ENCODE measurements around the gene SLC22A4.

Gene SLC22A4

GRCh38 chr5:132257131-132258101 lies 36.8 kb upstream of the SLC22A4 start, which contains the start of gene PDLIM4:
Gene PDLIM4 (plus strand): TSS chr5:132257696. CDS start chr5:132257735, 39 bp downstream.
- Histone ChIP-seq H3K9me3 (ENCODE audit: low read length) (no peaks in the 10 kb centered on the region), H3K27ac (ENCODE audit: low read depth, low read length) (peak within 1 kb of the TSS; percentile 98), H3K4me3 (ENCODE audit: low read depth in 1 of 2, low read length in 2 of 2) (peak within 1 kb of the TSS; percentile 86 to 88), H3K4me1 (ENCODE audit: insufficient read depth, low read length) (peaks cover 57% of the 10 kb centered on the region), H3K27me3 (ENCODE audit: control insufficient read depth in 1 of 2, insufficient read depth in 2 of 2, low read length in 2 of 2) (no peaks in the 10 kb centered on the region), H3K36me3 (ENCODE audit: insufficient read depth, low read length) (peaks cover 22% of the 10 kb centered on the region), H3K9ac (ENCODE audit: low read length) (peak within 1 kb of the TSS; percentile 99)

- no peaks in the 10 kb centered on the region for H3K27me3 ChIP-seq (ENCODE audit: control insufficient read depth in 1 of 2, insufficient read depth in 2 of 2, low read length in 2 of 2)
- peaks cover 32% of the 10 kb centered on the region for H3K36me3 ChIP-seq (ENCODE audit: insufficient read depth, low read length)
- H3K9me3 ChIP-seq (ENCODE audit: low read length): no peaks in the 10 kb centered on the region
- peaks cover 66% of the 10 kb centered on the region for H3K4me1 ChIP-seq (ENCODE audit: insufficient read depth, low read length)
- peak overlapping the region; percentile 98 for H3K27ac ChIP-seq (ENCODE audit: low read depth, low read length)
- peak overlapping the region; percentile 86 to 88 for H3K4me3 ChIP-seq (ENCODE audit: low read depth in 1 of 2, low read length in 2 of 2)
- peak overlapping the region; percentile 99 for H3K9ac ChIP-seq (ENCODE audit: low read length)
Measured at GRCh38 chr5:132258102-132259068, 35.8 kb upstream of the SLC22A4 start.

DNA sequence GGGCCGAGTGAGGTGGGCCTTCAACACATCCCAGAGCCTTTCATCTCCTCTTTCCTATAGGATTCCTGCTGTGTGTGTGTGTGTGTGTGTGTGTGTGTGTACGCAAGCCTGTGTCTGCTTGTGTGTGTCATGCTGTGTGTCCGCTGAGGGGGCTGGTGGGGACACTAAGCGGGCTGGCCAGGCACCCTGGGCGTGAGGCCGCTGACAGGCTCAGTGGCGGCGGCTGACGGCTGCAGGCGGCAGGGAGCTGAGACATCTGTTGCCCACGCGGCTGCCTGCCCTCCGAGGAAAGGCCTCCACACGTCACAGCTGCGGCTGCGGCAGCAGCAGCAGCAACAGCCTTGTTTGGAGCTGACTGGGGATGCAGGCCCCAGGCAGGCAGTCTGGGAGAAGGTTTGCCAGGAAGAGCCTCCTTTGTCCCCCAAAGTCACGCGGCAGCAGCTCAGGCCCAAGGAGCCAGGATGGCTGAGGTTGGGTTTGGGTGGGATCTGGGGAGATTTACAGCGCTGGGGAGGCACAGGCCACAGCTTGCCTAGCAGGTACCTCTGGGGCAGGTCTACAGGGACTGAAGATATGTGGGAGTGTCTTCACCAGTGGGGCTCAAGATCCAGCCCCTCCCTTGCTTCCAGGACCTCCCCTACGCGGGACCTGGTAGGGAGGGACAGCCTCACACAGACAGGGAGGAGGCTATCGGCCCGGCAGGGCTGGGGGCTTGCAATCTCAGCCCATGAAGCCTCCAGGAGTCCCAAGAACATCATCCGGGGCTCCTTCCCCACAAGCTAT lies 34.9 kb upstream of the SLC22A4 start:
- Histone ChIP-seq H3K9ac (ENCODE audit: low read length) (peak overlapping the region; percentile 99), H3K9me3 (ENCODE audit: low read length) (no peaks in the 10 kb centered on the region), H3K27ac (ENCODE audit: low read depth, low read length) (peak overlapping the region; percentile 98), H3K4me1 (ENCODE audit: insufficient read depth, low read length) (peaks cover 72% of the 10 kb centered on the region), H3K36me3 (ENCODE audit: insufficient read depth, low read length) (peaks cover 39% of the 10 kb centered on the region), H3K27me3 (ENCODE audit: control insufficient read depth in 1 of 2, insufficient read depth in 2 of 2, low read length in 2 of 2) (no peaks in the 10 kb centered on the region), H3K4me3 (ENCODE audit: low read depth in 1 of 2, low read length in 2 of 2) (peak overlapping the region; percentile 86 to 88)

DNA sequence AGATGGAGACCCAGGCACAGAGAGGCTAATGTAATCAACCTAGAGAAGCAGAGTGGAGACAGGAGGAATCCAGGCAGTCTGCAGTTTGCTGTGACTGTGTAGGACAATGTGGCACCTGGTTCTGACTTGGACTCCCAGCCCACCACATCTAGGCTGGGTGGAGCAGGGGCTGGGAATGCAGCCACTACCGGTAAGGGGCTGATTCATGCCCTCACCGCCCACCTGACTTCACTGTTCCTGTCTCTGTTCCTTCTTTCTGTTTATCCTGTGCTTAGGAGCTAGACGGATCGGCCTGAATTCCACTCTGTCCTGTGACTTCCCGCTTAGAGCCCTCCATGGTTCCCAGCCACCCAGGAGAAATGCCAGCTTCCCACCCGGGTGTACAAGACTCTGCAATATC lies 34.1 kb upstream of the SLC22A4 start:
- peak overlapping the region; percentile 99 for H3K9ac ChIP-seq (ENCODE audit: low read length)
- peaks cover 72% of the 10 kb centered on the region for H3K4me1 ChIP-seq (ENCODE audit: insufficient read depth, low read length)
- H3K36me3 ChIP-seq (ENCODE audit: insufficient read depth, low read length): peaks cover 46% of the 10 kb centered on the region
- H3K4me3 ChIP-seq (ENCODE audit: low read depth in 1 of 2, low read length in 2 of 2): peak overlapping the region; percentile 33 to 88
- H3K9me3 ChIP-seq (ENCODE audit: low read length): no peaks in the 10 kb centered on the region
- no peaks in the 10 kb centered on the region for H3K27me3 ChIP-seq (ENCODE audit: control insufficient read depth in 1 of 2, insufficient read depth in 2 of 2, low read length in 2 of 2)
- H3K27ac ChIP-seq (ENCODE audit: low read depth, low read length): peak overlapping the region; percentile 98

GRCh38 chr5:132260714-132261551 lies 33.3 kb upstream of the SLC22A4 start:
- no peaks in the 10 kb centered on the region for H3K9me3 ChIP-seq (ENCODE audit: low read length)
- peaks cover 80% of the 10 kb centered on the region for H3K4me1 ChIP-seq (ENCODE audit: insufficient read depth, low read length)
- H3K27ac ChIP-seq (ENCODE audit: low read depth, low read length): peak overlapping the region; percentile 98
- H3K9ac ChIP-seq (ENCODE audit: low read length): peak overlapping the region; percentile 99
- H3K36me3 ChIP-seq (ENCODE audit: insufficient read depth, low read length): peaks cover 52% of the 10 kb centered on the region
- H3K27me3 ChIP-seq (ENCODE audit: control insufficient read depth in 1 of 2, insufficient read depth in 2 of 2, low read length in 2 of 2): no peaks in the 10 kb centered on the region
- peak overlapping the region; percentile 23 to 88 for H3K4me3 ChIP-seq (ENCODE audit: low read depth in 1 of 2, low read length in 2 of 2)

DNA sequence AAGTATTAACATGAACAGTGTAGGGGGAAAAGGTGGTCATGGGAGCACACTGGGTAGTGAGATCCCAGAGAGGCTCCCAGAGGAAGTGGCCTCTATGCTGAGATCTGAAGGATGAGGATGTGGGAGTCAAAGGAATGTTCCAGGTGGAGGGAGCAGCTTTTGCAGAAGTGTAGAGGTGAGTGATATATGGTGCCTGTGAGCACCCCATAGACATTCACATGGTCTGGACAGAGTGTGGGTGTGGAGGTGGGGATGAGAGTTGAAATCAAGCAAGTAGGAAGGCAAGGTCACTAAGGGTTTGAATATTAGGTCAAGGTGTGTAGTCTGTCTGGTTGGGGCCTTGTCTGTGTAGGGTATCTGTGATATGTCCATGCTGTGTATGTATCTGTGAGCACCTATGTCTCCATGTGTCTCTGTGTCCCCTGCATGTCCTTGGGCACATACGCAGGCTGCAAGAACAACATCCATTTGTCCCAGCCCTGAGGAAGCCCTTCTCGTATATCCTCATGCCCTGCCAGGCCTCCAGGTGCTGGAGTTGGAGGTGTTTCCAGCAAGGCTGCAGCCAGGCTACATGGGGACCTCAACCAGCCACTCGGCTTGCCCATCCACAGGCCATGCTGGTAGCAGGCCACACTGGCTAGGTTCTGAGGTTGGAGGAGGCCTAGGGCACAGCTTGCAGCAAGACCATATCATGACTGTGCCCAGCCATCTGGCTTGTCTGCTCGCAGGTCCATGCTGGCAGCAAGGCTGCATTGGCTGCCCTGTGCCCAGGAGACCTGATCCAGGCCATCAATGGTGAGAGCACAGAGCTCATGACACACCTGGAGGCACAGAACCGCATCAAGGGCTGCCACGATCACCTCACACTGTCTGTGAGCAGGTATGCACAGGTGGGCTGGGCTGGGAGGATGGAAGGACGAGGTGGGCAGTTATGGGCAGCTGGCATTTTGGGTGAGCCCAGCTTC lies 32.0 kb upstream of the SLC22A4 start:
- Histone ChIP-seq H3K4me1 (ENCODE audit: insufficient read depth, low read length) (peaks cover 86% of the 10 kb centered on the region), H3K27me3 (ENCODE audit: control insufficient read depth in 1 of 2, insufficient read depth in 2 of 2, low read length in 2 of 2) (no peaks in the 10 kb centered on the region), H3K4me3 (ENCODE audit: low read depth in 1 of 2, low read length in 2 of 2) (peak overlapping the region in 1 of 2 donors; percentile 88), H3K9me3 (ENCODE audit: low read length) (no peaks in the 10 kb centered on the region), H3K9ac (ENCODE audit: low read length) (peak overlapping the region; percentile 99), H3K36me3 (ENCODE audit: insufficient read depth, low read length) (peaks cover 64% of the 10 kb centered on the region), H3K27ac (ENCODE audit: low read depth, low read length) (peak overlapping the region; percentile 98)

DNA sequence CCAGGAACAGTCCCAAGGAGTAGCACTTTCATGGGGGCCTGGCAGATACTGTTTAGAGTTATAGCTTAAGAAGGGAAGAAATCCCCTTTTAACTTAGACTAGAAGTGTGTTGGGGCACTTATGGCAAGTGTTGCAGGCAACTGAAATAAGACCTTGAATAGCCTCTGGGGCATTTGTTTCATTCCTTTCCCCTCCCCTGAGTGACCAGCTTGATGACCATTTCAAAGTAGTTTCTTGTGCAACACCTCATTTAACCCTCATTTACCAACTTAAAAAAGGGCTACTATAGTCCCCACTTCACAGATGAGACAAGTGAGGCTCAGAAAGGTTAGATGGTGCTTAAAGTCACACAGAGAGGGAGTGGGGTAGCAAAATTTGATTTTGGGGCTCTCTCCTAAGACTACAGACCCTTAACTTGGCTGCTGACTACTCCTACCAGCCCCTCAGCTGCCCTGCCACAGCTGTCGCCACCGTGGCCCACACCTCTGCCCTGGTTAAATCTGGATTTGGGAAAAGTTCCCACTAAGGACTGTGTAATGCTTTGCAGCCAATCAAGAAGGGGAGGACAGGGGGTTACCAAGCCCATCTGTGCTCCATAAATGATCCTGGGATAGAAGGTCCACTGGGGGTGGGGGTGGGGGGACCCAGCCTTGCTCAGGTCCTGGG lies 31.2 kb upstream of the SLC22A4 start:
- H3K9me3 ChIP-seq (ENCODE audit: low read length): no peaks in the 10 kb centered on the region
- H3K9ac ChIP-seq (ENCODE audit: low read length): peak overlapping the region; percentile 22
- H3K4me1 ChIP-seq (ENCODE audit: insufficient read depth, low read length): peaks cover 94% of the 10 kb centered on the region
- no peaks in the 10 kb centered on the region for H3K27me3 ChIP-seq (ENCODE audit: control insufficient read depth in 1 of 2, insufficient read depth in 2 of 2, low read length in 2 of 2)
- H3K27ac ChIP-seq (ENCODE audit: low read depth, low read length): peak overlapping the region; percentile 98
- peaks cover 73% of the 10 kb centered on the region for H3K36me3 ChIP-seq (ENCODE audit: insufficient read depth, low read length)
- no peak overlapping the region for H3K4me3 ChIP-seq (ENCODE audit: low read depth in 1 of 2, low read length in 2 of 2)

GRCh38 chr5:132263548-132264261 lies 30.5 kb upstream of the SLC22A4 start:
- peak overlapping the region; percentile 22 for H3K9ac ChIP-seq (ENCODE audit: low read length)
- no peaks in the 10 kb centered on the region for H3K27me3 ChIP-seq (ENCODE audit: control insufficient read depth in 1 of 2, insufficient read depth in 2 of 2, low read length in 2 of 2)
- H3K4me1 ChIP-seq (ENCODE audit: insufficient read depth, low read length): peaks cover 97% of the 10 kb centered on the region
- H3K27ac ChIP-seq (ENCODE audit: low read depth, low read length): peak overlapping the region; percentile 98
- peaks cover 76% of the 10 kb centered on the region for H3K36me3 ChIP-seq (ENCODE audit: insufficient read depth, low read length)
- no peaks in the 10 kb centered on the region for H3K9me3 ChIP-seq (ENCODE audit: low read length)
- no peak overlapping the region for H3K4me3 ChIP-seq (ENCODE audit: low read depth in 1 of 2, low read length in 2 of 2)
